HG03469 (cell line): ENCODE measurements around the gene RPS15A.
"Not testable (repeated sequence)": the region's sequence is repeated elsewhere in the genome, so short reads cannot be mapped to it uniquely, and the experiment has no call there.

Experiments used
- ATAC-seq: cut with Tn5 transposase; IDR thresholded peaks from one replicate; pipeline ENCODE4 v1.9.1; 2021; ENCODE audit warnings: mild to moderate bottlenecking, moderate library complexity, moderate number of reproducible peaks; ENCODE audit not compliant: unreplicated experiment

RPS15A gene

GRCh38 chr16:18757960-18758660, 32.0 kb downstream of the RPS15A start:
- ATAC-seq = not testable (repeated sequence)

GRCh38 chr16:18756639-18757038, 33.5 kb downstream of the RPS15A start:
- not testable (repeated sequence) for ATAC-seq

- ATAC-seq = not testable (repeated sequence)
Observed at GRCh38 chr16:18742870-18743269, 47.3 kb downstream of the RPS15A start.

GRCh38 chr16:18740027-18740426, 50.1 kb downstream of the RPS15A start:
- not testable (repeated sequence) for ATAC-seq

- ATAC-seq = not testable (repeated sequence)
Observed at GRCh38 chr16:18738768-18739167, 51.4 kb downstream of the RPS15A start.

- ATAC-seq = not testable (repeated sequence)
Observed at GRCh38 chr16:18734279-18734678, 55.9 kb downstream of the RPS15A start.
